ENCODE data around the gene CMPK1.
A peak's percentile ranks its signal among the peaks of the same experiment; 100 is the strongest.

Gene CMPK1

DNA sequence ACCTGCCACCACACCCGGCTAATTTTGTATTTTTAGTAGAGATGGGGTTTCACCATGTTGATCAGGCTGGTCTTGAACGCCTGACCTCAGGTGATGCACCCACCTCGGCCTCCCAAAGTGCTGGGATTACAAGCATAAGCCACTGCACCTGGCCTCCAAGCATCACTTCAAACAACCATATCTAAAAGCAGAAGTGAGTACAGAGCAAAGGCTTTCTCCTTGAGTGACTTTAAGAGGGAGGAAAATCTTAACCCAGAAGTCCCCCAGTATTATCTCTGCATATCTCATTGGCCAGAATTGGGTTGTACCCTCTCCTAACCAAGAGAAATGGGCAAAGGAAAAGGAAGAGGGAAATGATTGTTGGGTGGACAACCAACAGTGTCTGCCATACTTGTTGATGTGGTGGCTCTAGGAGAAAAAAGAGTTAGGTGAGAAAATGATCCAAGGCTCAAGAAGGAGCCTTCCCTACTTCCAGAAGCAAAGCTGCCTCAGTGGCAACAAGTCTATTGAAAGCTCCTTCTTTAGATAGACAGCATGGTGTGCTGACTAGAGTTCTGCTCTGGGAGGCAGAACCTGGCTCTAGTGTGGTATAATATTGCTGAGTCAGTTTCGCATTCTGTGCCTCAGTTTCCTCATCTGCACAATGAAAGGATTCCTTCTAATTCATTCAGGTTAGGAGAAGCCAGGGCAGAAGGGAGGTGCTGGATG, 65.7 kb downstream of the CMPK1 start:
- DNase-seq: no peak

DNA sequence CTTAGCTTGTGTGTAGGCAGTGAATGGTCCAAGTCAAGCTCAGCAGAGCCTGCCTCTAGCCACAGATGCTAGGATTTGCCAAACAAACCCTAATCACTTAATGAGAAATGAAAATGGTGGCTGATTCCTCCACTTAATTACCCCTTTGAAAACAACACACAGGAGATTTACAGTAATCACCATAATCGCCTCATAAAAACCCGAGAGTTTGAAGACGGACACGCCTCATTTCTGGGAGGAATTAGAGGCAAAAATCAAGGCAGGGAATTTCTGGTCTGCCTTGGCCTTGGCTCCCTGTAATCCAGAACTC, 66.2 kb downstream of the CMPK1 start:
- DNase-seq: no peak

- DNase-seq: no peak
Observed at GRCh38 chr1:47401761-47402160, 68.2 kb downstream of the CMPK1 start.

- no peak for DNase-seq
Observed at GRCh38 chr1:47402591-47402990, 69.0 kb downstream of the CMPK1 start.

- DNase-seq: no peak
Observed at GRCh38 chr1:47403321-47403910, 69.8 kb downstream of the CMPK1 start.

- DNase-seq: peak in 2 of 3 donors; percentile 23 to 27
Observed at GRCh38 chr1:47405697-47406096, 72.1 kb downstream of the CMPK1 start.

- DNase-seq: no peak
Observed at GRCh38 chr1:47406966-47407365, 73.4 kb downstream of the CMPK1 start.

GRCh38 chr1:47407481-47407880, 73.9 kb downstream of the CMPK1 start:
- DNase-seq: no peak

- no peak for DNase-seq
Observed at GRCh38 chr1:47409311-47410067, 75.9 kb downstream of the CMPK1 start.

- no peak for DNase-seq
Observed at GRCh38 chr1:47410068-47410455, 76.5 kb downstream of the CMPK1 start.

DNA sequence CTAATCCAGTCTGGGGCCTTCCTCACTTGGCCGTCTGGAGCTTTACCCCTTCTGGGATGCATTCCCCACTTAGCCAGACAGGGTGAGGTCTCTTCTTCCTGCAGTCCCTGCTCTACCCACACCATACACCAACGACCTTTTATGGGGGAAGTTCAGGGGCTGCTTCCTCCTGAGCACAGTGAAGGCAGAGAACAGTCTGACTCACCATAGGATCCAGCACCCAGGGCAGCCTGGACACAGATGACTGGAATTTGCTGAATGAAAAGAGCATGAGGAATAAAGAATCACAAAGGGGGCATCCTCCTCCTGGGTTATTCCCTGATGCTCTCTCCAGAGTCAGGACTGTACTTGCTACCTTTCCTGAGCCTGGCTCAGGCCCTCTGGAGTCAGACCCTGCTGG, 77.8 kb downstream of the CMPK1 start:
- peak; percentile 46 to 54 (median 52) for DNase-seq

GRCh38 chr1:47412437-47412836, 78.8 kb downstream of the CMPK1 start:
- no peak for DNase-seq

- no peak for DNase-seq
Observed at GRCh38 chr1:47415728-47416318, 82.2 kb downstream of the CMPK1 start, which contains the start of gene FOXE3. FOXE3 (plus strand) TSS chr1:47416285; CDS start chr1:47416316, 31 bp downstream.

DNA sequence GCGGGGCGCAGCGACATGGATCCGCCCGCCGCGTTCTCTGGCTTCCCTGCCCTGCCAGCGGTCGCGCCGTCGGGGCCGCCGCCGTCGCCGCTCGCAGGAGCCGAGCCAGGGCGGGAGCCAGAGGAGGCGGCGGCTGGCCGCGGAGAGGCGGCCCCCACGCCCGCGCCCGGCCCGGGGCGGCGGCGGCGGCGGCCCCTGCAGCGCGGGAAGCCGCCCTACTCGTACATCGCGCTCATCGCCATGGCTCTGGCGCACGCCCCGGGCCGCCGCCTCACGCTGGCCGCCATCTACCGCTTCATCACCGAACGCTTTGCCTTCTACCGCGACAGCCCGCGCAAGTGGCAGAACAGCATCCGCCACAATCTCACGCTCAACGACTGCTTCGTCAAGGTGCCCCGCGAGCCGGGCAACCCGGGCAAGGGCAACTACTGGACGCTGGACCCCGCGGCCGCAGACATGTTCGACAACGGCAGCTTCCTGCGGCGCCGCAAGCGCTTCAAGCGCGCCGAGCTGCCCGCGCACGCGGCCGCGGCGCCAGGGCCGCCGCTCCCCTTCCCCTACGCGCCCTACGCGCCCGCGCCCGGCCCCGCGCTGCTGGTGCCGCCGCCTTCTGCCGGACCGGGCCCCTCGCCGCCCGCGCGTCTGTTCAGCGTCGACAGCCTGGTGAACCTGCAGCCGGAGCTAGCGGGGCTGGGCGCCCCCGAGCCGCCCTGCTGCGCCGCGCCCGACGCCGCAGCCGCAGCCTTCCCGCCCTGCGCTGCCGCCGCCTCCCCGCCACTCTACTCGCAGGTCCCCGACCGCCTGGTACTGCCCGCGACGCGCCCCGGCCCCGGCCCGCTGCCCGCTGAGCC, 83.0 kb downstream of the CMPK1 start:
- peak in 1 of 3 donors; percentile 42 for DNase-seq

- no peak for DNase-seq
Observed at GRCh38 chr1:47417170-47418044, 83.8 kb downstream of the CMPK1 start.

DNA sequence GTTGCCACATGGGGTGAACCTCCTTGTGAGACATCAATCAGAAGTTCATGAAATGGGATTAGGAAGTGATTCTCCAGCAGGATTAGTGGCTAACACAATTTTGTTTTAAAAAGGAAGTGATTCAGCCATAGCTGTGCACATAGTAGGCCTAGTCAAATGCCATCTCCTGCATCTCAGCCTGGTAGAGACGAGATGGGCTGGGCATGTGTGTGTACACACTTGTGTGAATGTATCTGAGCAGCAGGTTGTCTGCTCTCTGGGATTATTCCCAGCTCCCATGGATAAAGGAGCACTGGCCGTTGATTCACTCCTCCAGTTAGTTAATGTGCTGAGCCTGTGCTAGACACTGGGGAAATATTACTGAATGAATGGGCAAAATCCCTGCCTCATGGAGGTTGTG, 84.5 kb downstream of the CMPK1 start:
- DNase-seq: no peak

DNA sequence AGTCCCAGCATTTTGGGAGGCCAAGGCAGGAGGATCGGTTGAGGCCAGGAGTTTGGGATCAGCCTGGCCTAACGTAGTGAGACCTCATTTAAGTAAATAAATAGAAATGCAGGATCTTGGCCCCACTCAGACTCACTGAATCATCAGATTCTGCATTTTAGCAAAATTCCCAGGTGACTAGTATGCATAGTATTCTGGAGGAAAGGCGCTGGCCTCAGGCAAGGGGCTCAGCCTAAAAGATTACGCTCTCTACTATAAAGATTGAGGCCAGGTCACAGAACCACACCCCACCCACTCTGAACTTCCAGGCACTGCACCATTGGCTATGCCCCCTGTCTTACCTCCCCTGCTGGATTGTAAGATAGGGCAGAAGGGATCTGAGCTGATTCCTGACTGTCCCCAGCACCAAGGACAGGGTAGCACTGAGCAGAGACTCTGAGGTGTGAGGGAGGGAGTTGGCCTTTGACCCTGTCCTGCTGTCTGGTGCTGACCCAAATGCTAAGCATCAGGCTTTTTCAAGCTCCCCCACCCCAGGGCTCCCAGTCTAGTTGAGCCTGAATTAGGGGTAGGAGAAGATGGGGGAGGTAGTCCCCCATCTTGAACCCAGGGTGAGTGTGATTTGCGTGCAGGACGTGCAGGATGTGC, 85.2 kb downstream of the CMPK1 start:
- no peak for DNase-seq

DNA sequence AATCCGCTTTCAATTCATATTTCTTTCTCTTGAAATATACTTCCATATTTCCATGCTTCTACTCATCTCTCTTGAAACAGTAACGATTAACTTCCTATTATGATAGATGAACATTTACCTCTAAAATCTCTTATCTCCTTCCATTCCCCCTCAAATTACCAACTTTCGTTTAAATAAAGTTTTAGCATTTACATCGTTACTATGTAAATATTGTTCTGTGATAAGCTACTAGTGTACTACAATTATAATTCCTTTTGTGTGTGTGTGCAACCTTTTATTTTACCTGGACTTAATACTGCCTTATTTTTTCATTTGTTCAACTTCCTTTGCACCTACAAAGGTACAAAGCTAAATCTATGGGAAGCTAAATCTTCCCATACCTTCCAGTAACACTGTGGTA, 87.0 kb downstream of the CMPK1 start:
- DNase-seq: no peak

- no peak for DNase-seq
Observed at GRCh38 chr1:47423872-47424271, 90.3 kb downstream of the CMPK1 start.

DNA sequence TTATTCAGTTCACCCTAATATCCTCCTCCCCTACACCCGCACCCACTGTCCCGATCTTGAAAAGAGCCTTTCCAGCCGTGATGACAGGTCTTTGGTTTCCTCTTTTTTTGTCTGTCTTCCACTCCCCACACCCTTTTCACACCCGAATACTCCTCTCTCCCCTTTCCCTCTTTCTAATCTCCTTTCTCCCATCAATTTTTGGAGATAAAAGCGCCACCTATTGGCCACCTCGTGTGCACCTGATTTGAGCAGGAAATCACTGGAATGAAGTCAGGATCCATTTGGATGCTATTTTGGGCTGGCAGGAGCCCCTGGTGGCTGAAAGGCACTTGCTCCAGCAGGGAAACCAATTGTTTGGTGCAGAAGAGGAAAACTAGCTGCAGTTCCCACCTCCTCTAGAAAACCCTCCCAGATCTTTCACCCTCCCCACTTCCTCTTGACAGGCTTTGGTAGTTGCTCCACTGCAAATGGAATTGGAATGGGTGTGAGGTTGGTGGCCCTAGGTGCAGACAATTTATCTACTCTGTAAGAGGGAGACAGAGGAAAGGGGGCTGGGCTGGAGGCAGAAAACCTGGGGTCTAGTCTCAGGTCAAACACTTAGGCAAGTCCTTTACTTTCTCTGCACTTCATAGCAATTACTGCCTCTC, 90.9 kb downstream of the CMPK1 start:
- DNase-seq: peak; percentile 37 to 58 (median 50)
